Endothelial cell of umbilical vein (primary cell): ENCODE results near the gene ANAPC16. TPM values are rescaled to one million over a fixed set of nuclear protein-coding genes. Genes with fewer than 3 reads are reported as not detected.

ENCODE experiments used
- Bru-seq: library from RNA; stranded (reverse); fragments of 400-500 nt; gene quantifications from one replicate; lab custom pipeline; 2021; lab: Mats Ljungman, UMichigan
- BruChase-seq, 2 experiments: library from RNA; stranded (reverse); fragments of 400-500 nt; gene quantifications; one replicate each; lab custom pipeline; 2021; lab: Mats Ljungman, UMichigan
- BruUV-seq: library from RNA; stranded (reverse); fragments of 400-500 nt; replicated peaks from 2 replicates; lab custom pipeline; 2021; lab: Mats Ljungman, UMichigan
- CTCF ChIA-PET: fragments of 300-600, 350-600 bp; sonication (Branson Sonifier 250); formaldehyde crosslinking; loops from one replicate; lab custom pipeline; 2021; ENCODE audit warnings: antibody characterized with exemption, inconsistent platforms; lab: Charles Lee
- POLR2A ChIA-PET: fragments of 300-600, 350-600 bp; sonication (Branson Sonifier 250); formaldehyde crosslinking; loops from one replicate; lab custom pipeline; 2021; ENCODE audit warnings: antibody characterized with exemption, inconsistent platforms; lab: Charles Lee
- DNase-seq: peaks from one replicate; pipeline ENCODE4 v3.0.0-alpha.2; 2011; ENCODE audit warnings: low read depth, low spot score
- FAIRE-seq: peaks from 2 replicates; lab custom pipeline; 2011; peaks lifted over from hg19 to GRCh38; lab: Jason Lieb, UNC
- H2AFZ ChIP-seq: 2 replicates; pipeline ENCODE4 v1.6.0; 2012; ENCODE audit warnings: low read depth, low read length, control low read depth, inconsistent platforms
- H3K27ac ChIP-seq: 2 replicates; pipeline ENCODE4 v1.5.1; 2011; ENCODE audit warnings: low read depth, mild to moderate bottlenecking, control low read depth, low read length, moderate library complexity; ENCODE audit not compliant: insufficient read depth
- H3K27me3 ChIP-seq, 2 experiments: 2 replicates each; pipeline versions ENCODE4 v1.6.0 to v1.6.1; 2011; ENCODE audit warnings: low read length in 2 of 2, mixed read lengths in 1 of 2; ENCODE audit not compliant: control insufficient read depth in 2 of 2, insufficient read depth in 2 of 2
- H3K36me3 ChIP-seq, 2 experiments: 2 replicates in 1 of 2; 3 replicates in 1 of 2; pipeline ENCODE4 v1.5.1; 2011; ENCODE audit warnings: low read length in 2 of 2, mild to moderate bottlenecking in 1 of 2, moderate library complexity in 1 of 2; ENCODE audit not compliant: control insufficient read depth in 2 of 2, insufficient read depth in 2 of 2; ENCODE audit errors: extremely low read depth in 1 of 2
- H3K4me1 ChIP-seq: 3 replicates; pipeline ENCODE4 v1.5.1; 2011; ENCODE audit warnings: mild to moderate bottlenecking, low read length; ENCODE audit not compliant: control insufficient read depth, insufficient read depth; ENCODE audit errors: extremely low read depth
- H3K4me2 ChIP-seq: 2 replicates; pipeline ENCODE4 v1.6.1; 2011; ENCODE audit warnings: low read length, control low read depth, mixed read lengths; ENCODE audit not compliant: insufficient read depth
- H3K4me3 ChIP-seq, 3 experiments: fragments of 200-600 bp in 1 of 3; sonication (generic), shearing (Covaris generic) in 1 of 3; replicated peaks in 1 of 3; 2 replicates each; pipeline ENCODE4 v1.5.1; 2011 to 2016; ENCODE audit warnings: control low read depth in 3 of 3, low read length in 3 of 3, mild to moderate bottlenecking in 2 of 3, inconsistent platforms in 1 of 3, low read depth in 1 of 3, moderate library complexity in 1 of 3; ENCODE audit not compliant: insufficient read depth in 1 of 3
- H3K79me2 ChIP-seq: 2 replicates; pipeline ENCODE4 v1.6.0; 2012; ENCODE audit warnings: low read length, inconsistent platforms; ENCODE audit not compliant: control insufficient read depth, insufficient read depth
- H3K9ac ChIP-seq: replicated peaks from 2 replicates; pipeline ENCODE3; 2011; ENCODE audit warnings: low read length, control low read depth; ENCODE audit not compliant: insufficient read depth; ENCODE audit errors: extremely low read depth
- H3K9me1 ChIP-seq: replicated peaks from 3 replicates; pipeline ENCODE4 v1.6.0; 2011; ENCODE audit warnings: mild to moderate bottlenecking, low read length; ENCODE audit not compliant: control insufficient read depth, insufficient read depth; ENCODE audit errors: extremely low read depth
- H3K9me3 ChIP-seq: replicated peaks from 2 replicates; pipeline ENCODE4 v1.5.1; 2012; ENCODE audit warnings: low read length, inconsistent platforms; ENCODE audit not compliant: control insufficient read depth, insufficient read depth
- H4K20me1 ChIP-seq: replicated peaks from 2 replicates; pipeline ENCODE3; 2011; ENCODE audit warnings: mild to moderate bottlenecking, low read length; ENCODE audit not compliant: control insufficient read depth, insufficient read depth; ENCODE audit errors: extremely low read depth
- CTCF ChIP-seq, 2 donors: IDR thresholded peaks; 1 replicate in 1 of 2; 2 replicates in 1 of 2; pipeline ENCODE4 v1.5.1; 2011; ENCODE audit warnings: low read length in 2 of 2, mild to moderate bottlenecking in 2 of 2, moderate library complexity in 2 of 2, control low read depth in 1 of 2, inconsistent platforms in 1 of 2, low read depth in 1 of 2; ENCODE audit not compliant: insufficient read depth in 1 of 2; ENCODE audit errors: extremely low read depth in 1 of 2
- EZH2 ChIP-seq: IDR thresholded peaks from 2 replicates; pipeline ENCODE4 v1.6.1; 2012; ENCODE audit warnings: borderline replicate concordance, low read depth, mild to moderate bottlenecking, moderate library complexity, low read length, inconsistent platforms; ENCODE audit not compliant: severe bottlenecking
- FOS ChIP-seq: IDR thresholded peaks from 2 replicates; pipeline ENCODE4 v1.6.1; 2011; ENCODE audit warnings: mild to moderate bottlenecking, low read length, moderate library complexity, borderline replicate concordance; ENCODE audit not compliant: insufficient read depth
- GATA2 ChIP-seq: IDR thresholded peaks from 2 replicates; pipeline ENCODE4 v1.7.0; 2011; ENCODE audit warnings: low read depth, mild to moderate bottlenecking, moderate library complexity, mixed read lengths, low read length; ENCODE audit not compliant: insufficient read length, insufficient read depth
- JUN ChIP-seq: IDR thresholded peaks from 2 replicates; pipeline ENCODE4 v1.6.1; 2011; ENCODE audit warnings: borderline replicate concordance, low read depth; ENCODE audit not compliant: insufficient read length, insufficient read depth
- MAX ChIP-seq: IDR thresholded peaks from 2 replicates; pipeline ENCODE4 v1.6.1; 2011; ENCODE audit not compliant: insufficient read depth, insufficient read length
- MYC ChIP-seq: IDR thresholded peaks from one replicate; pipeline ENCODE4 v1.6.1; 2011; ENCODE audit warnings: mild to moderate bottlenecking, low read depth, low read length
- POLR2A ChIP-seq: IDR thresholded peaks from 2 replicates; pipeline ENCODE4 v1.6.1; 2012; ENCODE audit warnings: low read depth, mild to moderate bottlenecking, control low read depth, low read length
- POLR2AphosphoS5 ChIP-seq: IDR thresholded peaks from 2 replicates; pipeline ENCODE4 v1.6.1; 2012; ENCODE audit warnings: low read depth, mild to moderate bottlenecking, control low read depth, low read length, moderate library complexity; ENCODE audit not compliant: insufficient read depth
- dilution Hi-C: fragments of 300-500 bp; cut with MboI; formaldehyde crosslinking; loops from one replicate; pipeline ENCODE4 v1.15.0; 2019; ENCODE audit warnings: low sequenced_read_pairs; ENCODE audit not compliant: extremely low pct_ligation_motif_present
- intact Hi-C: fragments of 100-400 bp; cut with micrococcal nuclease; formaldehyde crosslinking; loops from one replicate; pipeline ENCODE4 v1.10.0; 2022
- long read RNA-seq: library from polyadenylated mRNA; stranded (forward); transcript quantifications from one replicate; pipeline ENCODE4 v2.0.0, GENCODE V29; 2021
- polyA minus RNA-seq, 3 experiments: library from RNA; depleted of rRNA, polyadenylated mRNA; stranded (reverse); fragments of >200 nt; gene quantifications; 1 replicate in 1 of 3; 2 replicates in 2 of 3; pipeline ENCODE4 v1.2.3, GENCODE V29; 2011
- polyA plus RNA-seq, 4 experiments: library from polyadenylated mRNA; depleted of rRNA in 3 of 4; stranded (reverse) in 3 of 4; unstranded in 1 of 4; fragments of >200 nt; gene quantifications; 2 replicates each; pipeline versions ENCODE4 v1.2.1 to v1.2.3, GENCODE V29; 2011 to 2012; ENCODE audit warnings: missing spikeins in 1 of 4
- total RNA-seq: library from RNA; stranded (reverse); gene quantifications from 2 replicates; pipeline ENCODE4 v1.2.3, GENCODE V29; 2021

Gene ANAPC16
- total RNA-seq, result 44.2 and 44.4 TPM in 2 replicates
- 32.2 and 38.1 TPM in 2 replicates for polyA plus RNA-seq
- polyA plus RNA-seq (2011; cell fraction: cytosol; rRNA removed), result 43.3 and 47.2 TPM in 2 replicates
- 16.6 and 16.9 TPM in 2 replicates for polyA plus RNA-seq (2011; cell fraction: nucleus; rRNA removed)
- polyA plus RNA-seq (2012), result 39.8 and 46.4 TPM in 2 replicates
- 21.9 and 28.2 TPM in 2 replicates for polyA minus RNA-seq
- 20.9 TPM for polyA minus RNA-seq (2011; cell fraction: cytosol; rRNA and poly(A)+ RNA removed)
- polyA minus RNA-seq (2011; cell fraction: nucleus; rRNA and poly(A)+ RNA removed), result 3.8 and 5.8 TPM in 2 replicates
- Bru-seq, nascent RNA, result percentile 66 among the genes with signal in this experiment
- BruChase-seq, experiment 1, labeled RNA remaining after a 6-hour chase, result percentile 76 among the genes with signal in this experiment
- BruChase-seq, experiment 2, labeled RNA remaining after a 2-hour chase, result percentile 80 among the genes with signal in this experiment
- long read RNA-seq, transcript ANAPC16-203 (3 exons, 734 nt), result minor isoform, 6 of 299 reads
- long read RNA-seq, transcript ANAPC16-201 (4 exons, 3,195 nt), result major isoform, 115 of 299 reads
- long read RNA-seq, transcript ANAPC16-205 (5 exons, 3,567 nt), result minor isoform, 51 of 299 reads
- long read RNA-seq, partial matches to known transcripts, result 37 of 299 reads
- long read RNA-seq, other reads (novel, unspliced or antisense), result 90 of 299 reads

- DNase-seq, result peak; percentile 95
- H3K4me1 ChIP-seq, result peaks cover 4% of the 10 kb centered on the region
Measured at GRCh38 chr10:72215611-72216549, at the start of gene ANAPC16, which contains the start of gene ASCC1. Gene ANAPC16 (plus strand): TSS chr10:72216012. CDS start chr10:72223915, 7,903 bp downstream. Gene ASCC1 (minus strand): TSS chr10:72216276. CDS start chr10:72213298, 2,978 bp downstream.

More at GRCh38 chr10:72215611-72216549, at the start of gene ANAPC16, which contains the start of gene ASCC1:
- POLR2A ChIA-PET, result interaction anchor here (0.6 to 1.9 kb wide), 2 partner anchors 58 to 460 kb away, joined by 8 to 12 read pairs; partner anchors contain the start of gene DDIT4
- no peak for TF ChIP-seq MAX
- peak; percentile 94 for TF ChIP-seq POLR2A
- TF ChIP-seq JUN, result no peak
- TF ChIP-seq CTCF (IDR thresholded peaks at IDR 0.05; ENCODE audit: extremely low read depth in 1 of 2, insufficient read depth in 1 of 2, low read depth in 1 of 2, low read length in 2 of 2), result no peak
- TF ChIP-seq GATA2, result no peak
- TF ChIP-seq FOS, result no peak
- TF ChIP-seq MYC, result no peak
- TF ChIP-seq EZH2, result no peak
- TF ChIP-seq POLR2AphosphoS5, result peak; percentile 97
- Histone ChIP-seq H3K9me3 (no peaks in the 10 kb centered on the region), H3K79me2 (peaks cover 22% of the 10 kb centered on the region), H3K4me3 (peak within 1 kb of the TSS; percentile 72 to 94 (median 84)), H3K9me1 (no peaks in the 10 kb centered on the region), H3K27ac (peak within 1 kb of the TSS; percentile 85), H3K9ac (peak within 1 kb of the TSS; percentile 95), H4K20me1 (no peaks in the 10 kb centered on the region), H2AFZ (peak within 1 kb of the TSS; percentile 97), H3K36me3 (peaks cover 0 to 2% of the 10 kb centered on the region in 2 experiments), H3K27me3 (no peaks in the 10 kb centered on the region), H3K4me2 (peak within 1 kb of the TSS; percentile 89)
- dilution Hi-C loops (no loop called here), intact Hi-C loops (loop anchor here (1.0 to 2.0 kb wide), 2 partner anchors 45 to 103 kb away; no protein-coding TSS in a partner anchor)
- TSS peak; percentile 63 for BruUV-seq
- CTCF ChIA-PET, result interaction anchor here (0.6 to 3.2 kb wide), 11 partner anchors 28 to 320 kb away, joined by 3 to 25 read pairs (median 4); partner anchors contain the start of gene DDIT4
- FAIRE-seq, result peak; percentile 88
